Activated CD8-positive, alpha-beta T cell treated with anti-CD3 and anti-CD28 coated beads for 36 hours (primary cell): ENCODE results near the gene NIPAL4. TPM values are rescaled to one million over a fixed set of nuclear protein-coding genes. Genes with fewer than 3 reads are reported as not detected.

Experiments used
- ATAC-seq: fragments of 200-7000 bp; cut with Tn5 transposase; one replicate; pipeline ENCODE4 v1.10.0; 2021; ENCODE audit warnings: mild to moderate bottlenecking, moderate library complexity
- CTCF ChIA-PET: fragments of 350-600 bp; sonication (Branson Sonifier 250); formaldehyde crosslinking; loops from one replicate; lab custom pipeline; 2021; ENCODE audit warnings: antibody characterized with exemption; lab: Charles Lee
- POLR2A ChIA-PET: fragments of 350-600 bp; sonication (Branson Sonifier 250); formaldehyde crosslinking; loops from one replicate; lab custom pipeline; 2021; ENCODE audit warnings: antibody characterized with exemption; lab: Charles Lee
- DNase-seq: peaks from one replicate; pipeline ENCODE4 v3.0.0-alpha.2; 2020
- H3K27ac Mint-ChIP-seq: one replicate; pipeline ENCODE4 v1.8.0; 2021; ENCODE audit warnings: mild to moderate bottlenecking, mixed read lengths
- H3K27me3 Mint-ChIP-seq: one replicate; pipeline ENCODE4 v1.8.0; 2021; ENCODE audit warnings: mixed read lengths
- H3K36me3 Mint-ChIP-seq: one replicate; pipeline ENCODE4 v1.8.0; 2021; ENCODE audit warnings: low read depth, mixed read lengths
- H3K4me1 Mint-ChIP-seq: one replicate; pipeline ENCODE4 v1.8.0; 2021; ENCODE audit warnings: low read depth, mixed read lengths
- H3K4me3 Mint-ChIP-seq: one replicate; pipeline ENCODE4 v1.8.0; 2021; ENCODE audit warnings: mild to moderate bottlenecking, moderate library complexity, mixed read lengths
- H3K9me3 Mint-ChIP-seq: one replicate; pipeline ENCODE4 v1.8.0; 2021; ENCODE audit warnings: mixed read lengths
- CTCF ChIP-seq: fragments of 200-600 bp; IDR thresholded peaks from one replicate; pipeline ENCODE4 v1.8.0; 2022; ENCODE audit warnings: antibody characterized with exemption, mild to moderate bottlenecking
- intact Hi-C: fragments of 100-400 bp; cut with micrococcal nuclease; formaldehyde crosslinking; loops from one replicate; pipeline ENCODE4 v1.10.0; 2022
- total RNA-seq, 2 experiments: library from RNA; stranded (reverse); gene quantifications; one replicate each; pipeline ENCODE4 v1.2.3, GENCODE V29; 2021

The NIPAL4 gene
- total RNA-seq, 2 experiments from 2014 or later = 0.29 to 0.72 TPM

GRCh38 chr5:157434096-157434495 is 25.9 kb upstream of the NIPAL4 start:
- POLR2A ChIA-PET = no interaction called here
- H3K4me1 Mint-ChIP-seq = no peaks in the 10 kb centered on the region

GRCh38 chr5:157443041-157443549 is 16.9 kb upstream of the NIPAL4 start:
- Mint-ChIP-seq H3K27ac (no peak overlapping the region), H3K9me3 (no peaks in the 10 kb centered on the region), H3K4me3 (no peak overlapping the region), H3K4me1 (no peaks in the 10 kb centered on the region), H3K36me3 (no peaks in the 10 kb centered on the region), H3K27me3 (no peaks in the 10 kb centered on the region)
- TF ChIP-seq CTCF = no peak
- ChIA-PET CTCF (interaction anchor here (1.1 to 2.4 kb wide), 2 partner anchors 276 to 300 kb away, joined by 3 to 7 read pairs; partner anchors contain the start of gene LSM11), POLR2A (no interaction called here)
- intact Hi-C loops = no loop called here
- ATAC-seq (no peak), DNase-seq (no peak)

More at GRCh38 chr5:157434096-157434495, 25.9 kb upstream of the NIPAL4 start:
- DNase-seq (no peak), ATAC-seq (no peak)
- no peaks in the 10 kb centered on the region for H3K36me3 Mint-ChIP-seq
- H3K4me3 Mint-ChIP-seq = no peak overlapping the region
- no peak for TF ChIP-seq CTCF
- no peak overlapping the region for H3K27ac Mint-ChIP-seq
- no peaks in the 10 kb centered on the region for H3K9me3 Mint-ChIP-seq
- H3K27me3 Mint-ChIP-seq = peaks cover 8% of the 10 kb centered on the region
- CTCF ChIA-PET = interaction anchor here (1.0 to 4.3 kb wide), 7 partner anchors 11 to 284 kb away, joined by 3 to 35 read pairs (median 4); no protein-coding TSS in a partner anchor
- intact Hi-C loops = loop anchor here (5.0 kb wide), 1 partner anchor 308 kb away; the partner anchor contains the start of gene LSM11

GRCh38 chr5:157444224-157444623 is 15.8 kb upstream of the NIPAL4 start:
- DNase-seq (no peak), ATAC-seq (no peak)
- H3K4me3 Mint-ChIP-seq = no peak overlapping the region
- intact Hi-C loops = no loop called here
- ChIA-PET POLR2A (interaction anchor here (0.8 kb wide), 1 partner anchor 340 kb away, joined by 3 read pairs; no protein-coding TSS in a partner anchor), CTCF (interaction anchor here (0.7 to 2.4 kb wide), 4 partner anchors 27 to 299 kb away, joined by 3 to 7 read pairs (median 5); partner anchors contain the start of gene LSM11)
- no peaks in the 10 kb centered on the region for H3K9me3 Mint-ChIP-seq
- H3K27me3 Mint-ChIP-seq = no peaks in the 10 kb centered on the region
- H3K4me1 Mint-ChIP-seq = no peaks in the 10 kb centered on the region
- H3K36me3 Mint-ChIP-seq = no peaks in the 10 kb centered on the region
- no peak for TF ChIP-seq CTCF
- H3K27ac Mint-ChIP-seq = no peak overlapping the region

- Mint-ChIP-seq H3K4me3 (no peak overlapping the region), H3K9me3 (no peaks in the 10 kb centered on the region), H3K4me1 (no peaks in the 10 kb centered on the region), H3K27ac (no peak overlapping the region), H3K27me3 (no peaks in the 10 kb centered on the region), H3K36me3 (no peaks in the 10 kb centered on the region)
- no peak for ATAC-seq
- no peak for TF ChIP-seq CTCF
- intact Hi-C loops = no loop called here
- ChIA-PET CTCF (interaction anchor here (0.6 to 2.4 kb wide), 4 partner anchors 23 to 103 kb away, joined by 3 to 7 read pairs (median 3); no protein-coding TSS in a partner anchor), POLR2A (no interaction called here)
- no peak for DNase-seq
These were observed 14.1 kb upstream of the NIPAL4 start for GRCh38 chr5:157445745-157446411.

GRCh38 chr5:157446412-157446935 is 13.5 kb upstream of the NIPAL4 start:
- H3K27ac Mint-ChIP-seq = no peak overlapping the region
- no peaks in the 10 kb centered on the region for H3K9me3 Mint-ChIP-seq
- ATAC-seq (no peak), DNase-seq (no peak)
- H3K4me3 Mint-ChIP-seq = no peak overlapping the region
- CTCF ChIA-PET = interaction anchor here (0.9 to 1.6 kb wide), 3 partner anchors 23 to 104 kb away, joined by 3 to 5 read pairs (median 3); no protein-coding TSS in a partner anchor
- H3K4me1 Mint-ChIP-seq = no peaks in the 10 kb centered on the region
- no peak for TF ChIP-seq CTCF
- no peaks in the 10 kb centered on the region for H3K36me3 Mint-ChIP-seq
- POLR2A ChIA-PET = no interaction called here
- no peaks in the 10 kb centered on the region for H3K27me3 Mint-ChIP-seq
- intact Hi-C loops = no loop called here
